Cardiac septum (tissue), 1 donor: ENCODE measurements around the gene PLEKHF1. TPM values are rescaled to one million over a fixed set of nuclear protein-coding genes. Genes with fewer than 3 reads are reported as not detected.
"Not testable (repeated sequence)": the region's sequence is repeated elsewhere in the genome, so short reads cannot be mapped to it uniquely, and the experiment has no call there.

ENCODE experiments used
- DNase-seq: peaks from one replicate; pipeline ENCODE4 v3.0.0-alpha.2; 2020; ENCODE audit warnings: low spot score
- intact Hi-C: fragments of 100-400 bp; cut with DNase I; formaldehyde crosslinking; loops from one replicate; pipeline ENCODE4 v1.14.0; 2022
- total RNA-seq: library from RNA; stranded (reverse); fragmentation: NEBNext Ultra II Directional; extraction: Animal tissue kit (Norgen Biotek cat#: 25700); gene quantifications from one replicate; pipeline ENCODE4 v1.2.1, GENCODE V29; 2021
- donor health status: DM: no; HTN: no; CAD: no.

The PLEKHF1 gene
- total RNA-seq, 1 donor from 2014 or later, result 9.5 TPM

- intact Hi-C loops, result no loop called here
- DNase-seq, result no peak
Observed at GRCh38 chr19:29690842-29691241, 25.6 kb downstream of the PLEKHF1 start.

GRCh38 chr19:29694161-29694560 is 28.9 kb downstream of the PLEKHF1 start:
- intact Hi-C loops, result loop anchor here (2.0 kb wide), 2 partner anchors 23 to 83 kb away; no protein-coding TSS in a partner anchor

DNA sequence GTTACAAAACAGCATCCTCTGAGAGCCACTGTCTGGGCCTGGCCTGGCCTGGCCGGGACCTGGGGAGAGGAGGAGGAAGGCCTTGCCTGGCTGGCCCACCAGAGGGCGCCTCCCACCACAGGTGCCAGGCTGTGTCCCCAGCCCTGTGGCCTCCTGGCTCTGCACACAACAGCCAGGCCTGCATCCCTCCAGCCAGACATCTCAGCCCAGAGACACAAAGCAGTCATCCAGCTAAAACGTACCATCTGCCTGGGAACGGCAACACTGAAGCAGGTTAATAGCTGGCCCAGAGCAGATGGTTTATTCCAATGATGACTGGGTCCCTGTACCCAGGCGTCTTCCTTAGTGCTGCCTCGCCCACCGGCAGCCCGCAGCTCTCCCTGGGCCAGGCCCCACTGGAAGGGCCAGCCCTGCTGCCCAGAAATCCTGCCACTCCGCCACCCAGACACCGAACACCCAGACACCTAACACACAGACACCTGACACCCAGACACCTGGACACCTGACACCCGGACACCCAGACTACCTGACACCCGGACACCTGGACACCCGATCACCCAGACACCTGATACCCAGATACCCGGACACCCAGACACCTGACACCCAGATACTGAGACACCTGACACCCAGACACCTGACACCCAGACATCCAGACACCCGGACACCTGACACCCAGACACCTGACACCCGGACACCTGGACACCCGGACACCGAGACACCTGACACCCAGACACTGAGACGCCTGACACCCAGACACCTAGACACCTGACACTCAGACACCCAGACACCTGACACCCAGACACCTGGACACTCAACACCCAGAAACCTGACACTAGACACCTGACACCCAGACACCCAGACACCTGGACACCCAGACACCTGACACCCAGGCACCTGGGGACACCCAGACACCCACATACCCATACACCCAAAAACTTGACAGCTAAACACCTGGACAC is 29.7 kb downstream of the PLEKHF1 start:
- intact Hi-C loops, result loop anchor here (2.0 kb wide), 2 partner anchors 22 to 84 kb away; no protein-coding TSS in a partner anchor
- peak; percentile 91 for DNase-seq

More at GRCh38 chr19:29694161-29694560, 28.9 kb downstream of the PLEKHF1 start:
- no peak for DNase-seq

DNA sequence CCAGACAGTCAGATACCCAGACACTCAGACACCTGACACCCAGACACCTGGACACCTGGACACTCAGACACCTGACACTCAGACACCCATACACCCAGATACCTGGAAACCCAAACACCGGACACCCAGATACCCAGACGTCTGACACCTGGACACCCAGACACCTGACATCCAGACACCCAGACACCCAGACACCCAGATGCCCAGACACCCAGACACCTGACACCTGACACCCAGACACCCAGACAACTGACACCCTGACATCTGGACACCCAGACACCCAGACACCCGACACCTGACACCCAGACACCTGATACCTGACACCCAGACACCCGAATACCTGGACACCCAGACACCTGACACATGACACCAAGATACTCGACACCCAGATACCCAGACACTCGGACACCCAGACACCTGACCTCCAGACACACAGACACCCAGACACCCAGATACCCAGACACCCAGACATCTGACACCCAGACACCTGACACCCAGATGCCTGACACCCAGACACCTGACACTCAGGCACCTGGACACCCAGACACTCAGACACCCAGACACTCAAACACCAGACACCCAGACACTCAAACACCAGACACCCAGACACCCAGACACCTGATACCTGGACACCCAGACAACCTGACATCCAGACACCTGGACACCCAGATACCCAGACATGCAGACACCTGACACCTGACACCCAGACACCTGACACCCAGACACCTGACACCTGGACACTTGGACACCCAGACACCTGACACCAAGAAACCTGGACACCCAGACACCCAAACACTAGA is 30.7 kb downstream of the PLEKHF1 start:
- no peak for DNase-seq
- intact Hi-C loops, result loop anchor here (2.0 kb wide), 2 partner anchors 21 to 85 kb away; no protein-coding TSS in a partner anchor

DNA sequence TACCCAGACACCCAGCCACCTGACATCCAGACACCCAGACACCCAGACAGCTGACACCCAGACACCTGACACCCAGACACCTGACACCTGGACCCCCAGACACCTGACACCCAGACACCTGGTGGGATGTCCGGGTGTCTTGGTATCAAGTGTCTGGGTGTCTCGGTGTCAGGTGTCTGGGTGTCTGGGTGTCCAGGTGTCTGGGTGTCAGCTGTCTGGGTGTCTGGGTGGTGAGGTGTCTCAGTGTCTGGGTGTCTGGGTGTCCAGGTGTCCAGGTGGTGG is 31.2 kb downstream of the PLEKHF1 start:
- intact Hi-C loops, result no loop called here
- no peak for DNase-seq

- intact Hi-C loops, result no loop called here
- DNase-seq, result no peak
Observed at GRCh38 chr19:29697523-29698261, 32.4 kb downstream of the PLEKHF1 start.

DNA sequence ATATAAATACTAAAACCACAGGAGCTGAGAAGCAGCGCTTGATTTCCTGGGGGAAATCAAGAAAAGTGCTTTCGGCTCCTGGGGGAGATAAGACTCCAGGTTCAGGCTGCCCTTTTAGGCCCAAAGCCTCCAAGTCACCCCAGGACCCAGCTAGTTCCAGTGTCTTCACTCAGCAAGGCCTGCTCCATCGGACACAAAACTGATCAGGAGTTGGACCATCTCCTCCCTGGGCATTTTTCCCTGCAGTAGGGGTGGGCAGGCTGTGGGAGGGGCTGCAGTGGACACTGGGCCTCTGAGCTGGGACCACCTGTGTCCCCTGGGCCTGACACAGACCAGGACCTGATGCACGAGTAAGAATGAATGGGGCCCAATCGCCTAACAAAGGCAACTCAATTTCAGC is 34.6 kb downstream of the PLEKHF1 start:
- intact Hi-C loops, result no loop called here
- no peak for DNase-seq

DNA sequence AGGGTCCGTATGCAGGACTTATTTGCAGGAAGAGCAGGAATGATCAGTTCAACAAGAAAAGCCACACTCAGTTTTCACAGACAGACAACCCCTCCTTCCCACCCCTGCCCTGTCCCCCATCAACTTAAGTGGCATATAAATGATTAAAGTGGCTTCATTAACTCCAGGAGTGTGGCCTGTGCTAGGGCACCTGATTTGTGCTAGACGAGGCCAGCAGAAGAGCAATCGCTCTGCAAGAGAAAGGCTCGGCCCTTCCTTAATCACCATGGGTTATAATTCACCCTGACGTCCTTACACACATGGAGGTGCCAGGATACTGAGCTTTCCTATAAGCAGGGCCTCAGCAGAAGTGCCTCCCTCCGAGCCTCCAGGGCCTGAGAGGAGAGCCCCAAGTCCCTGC is 35.2 kb downstream of the PLEKHF1 start:
- no peak for DNase-seq
- intact Hi-C loops, result no loop called here

DNA sequence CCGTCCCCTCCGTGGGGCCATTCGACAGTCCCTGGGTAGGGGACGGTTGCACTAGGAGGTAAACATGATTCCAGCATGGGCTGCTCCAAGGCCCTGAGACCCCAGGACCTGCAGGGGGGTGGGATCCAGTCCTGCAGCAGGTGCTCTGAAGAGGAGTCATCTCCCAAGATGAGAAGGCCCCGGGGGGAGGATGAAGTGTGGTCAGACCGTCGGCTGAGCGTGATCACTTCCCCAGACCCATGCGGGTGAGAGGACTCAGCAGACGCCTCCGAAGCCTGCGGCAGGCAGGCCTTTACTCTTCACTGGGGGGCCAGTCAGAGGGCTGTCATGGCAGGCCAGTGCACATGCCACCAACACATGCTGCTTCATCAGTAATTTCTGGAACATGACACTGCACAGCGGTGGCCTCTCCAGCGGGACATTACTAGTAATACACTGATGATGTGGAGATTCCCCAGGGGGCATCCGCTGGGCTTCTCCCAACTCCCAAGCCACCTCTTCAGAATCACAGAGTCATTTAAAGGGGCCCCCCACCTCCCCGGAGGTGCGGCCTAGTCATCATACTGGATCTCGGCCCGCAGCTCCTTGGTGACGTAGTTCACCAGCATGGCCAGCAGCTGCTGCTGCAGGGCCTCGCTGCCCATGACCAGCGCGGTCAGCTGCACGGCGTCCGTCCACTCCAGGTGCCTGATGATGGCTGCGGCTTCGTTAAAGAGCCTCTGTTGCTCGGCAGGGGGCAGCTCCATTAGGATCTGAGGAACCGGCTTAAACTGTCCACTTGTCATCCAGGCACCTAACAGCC is 37.1 kb downstream of the PLEKHF1 start:
- no peak for DNase-seq
- intact Hi-C loops, result no loop called here

GRCh38 chr19:29702963-29703320 is 37.7 kb downstream of the PLEKHF1 start:
- no peak for DNase-seq
- intact Hi-C loops, result no loop called here

GRCh38 chr19:29704562-29705558 is 39.6 kb downstream of the PLEKHF1 start:
- intact Hi-C loops, result no loop called here
- DNase-seq, result no peak

- DNase-seq, result no peak
- intact Hi-C loops, result no loop called here
Observed at GRCh38 chr19:29705706-29706105, 40.4 kb downstream of the PLEKHF1 start.

- intact Hi-C loops, result no loop called here
- no peak for DNase-seq
Observed at GRCh38 chr19:29706635-29707034, 41.4 kb downstream of the PLEKHF1 start.

- intact Hi-C loops, result no loop called here
- no peak for DNase-seq
Observed at GRCh38 chr19:29708554-29709439, 43.5 kb downstream of the PLEKHF1 start.

DNA sequence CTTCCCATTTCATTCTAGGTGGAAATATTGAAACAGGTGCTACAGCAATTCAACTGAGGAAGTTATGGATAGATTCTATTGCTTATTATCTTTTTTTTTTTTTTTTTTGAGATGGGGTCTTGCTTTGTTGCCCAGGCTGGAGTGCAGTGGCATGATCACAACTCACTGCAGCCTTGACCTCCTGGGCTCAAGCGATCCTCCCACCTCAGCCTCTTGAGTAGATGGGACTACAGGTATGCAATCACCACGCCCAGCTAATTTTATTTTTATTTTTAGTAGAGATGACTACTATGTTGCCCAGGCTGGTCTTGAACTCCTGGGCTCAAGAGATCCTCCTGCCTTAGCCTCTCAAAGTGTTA is 44.2 kb downstream of the PLEKHF1 start:
- DNase-seq, intact Hi-C loops: not testable (repeated sequence)

DNA sequence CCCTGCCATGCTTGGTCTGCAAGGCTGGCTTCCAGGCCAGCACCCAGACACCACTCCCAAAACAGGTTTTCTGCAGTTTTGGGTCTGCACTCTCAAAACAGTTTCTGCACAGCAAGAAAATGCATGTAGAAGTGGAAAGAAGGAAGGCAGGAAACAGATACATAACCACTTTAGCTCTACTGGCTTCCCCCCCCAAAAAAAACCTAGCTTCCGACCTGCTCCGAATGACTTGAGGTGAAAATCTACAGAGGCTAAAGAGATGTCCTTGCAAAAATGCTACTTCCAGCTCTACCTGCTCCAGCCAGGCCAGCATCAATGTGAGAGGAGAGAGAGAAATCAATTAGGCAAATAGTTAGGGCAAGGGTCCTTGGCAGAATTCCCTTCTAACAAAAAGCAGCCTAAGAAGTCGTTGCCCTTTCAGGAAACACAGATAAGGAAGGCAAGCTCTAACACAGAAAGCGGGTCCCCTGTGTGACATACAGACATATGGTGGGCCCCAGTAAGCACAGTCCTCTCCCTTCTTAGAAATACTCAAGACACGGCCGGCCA is 46.4 kb downstream of the PLEKHF1 start:
- intact Hi-C loops, result no loop called here
- DNase-seq, result no peak
